Endothelial cell of umbilical vein (primary cell): ENCODE results near the gene SH3BP5. TPM values are rescaled to one million over a fixed set of nuclear protein-coding genes. Genes with fewer than 3 reads are reported as not detected.

Experiments used
- BruUV-seq: library from RNA; stranded (reverse); fragments of 400-500 nt; replicated peaks from 2 replicates; lab custom pipeline; 2021; lab: Mats Ljungman, UMichigan
- CTCF ChIA-PET: fragments of 300-600, 350-600 bp; sonication (Branson Sonifier 250); formaldehyde crosslinking; loops from one replicate; lab custom pipeline; 2021; ENCODE audit warnings: antibody characterized with exemption, inconsistent platforms; lab: Charles Lee
- POLR2A ChIA-PET: fragments of 300-600, 350-600 bp; sonication (Branson Sonifier 250); formaldehyde crosslinking; loops from one replicate; lab custom pipeline; 2021; ENCODE audit warnings: antibody characterized with exemption, inconsistent platforms; lab: Charles Lee
- DNase-seq: peaks from one replicate; pipeline ENCODE4 v3.0.0-alpha.2; 2011; ENCODE audit warnings: low read depth, low spot score
- FAIRE-seq: peaks from 2 replicates; lab custom pipeline; 2011; peaks lifted over from hg19 to GRCh38; lab: Jason Lieb, UNC
- H2AFZ ChIP-seq: 2 replicates; pipeline ENCODE4 v1.6.0; 2012; ENCODE audit warnings: low read depth, low read length, control low read depth, inconsistent platforms
- H3K27ac ChIP-seq: 2 replicates; pipeline ENCODE4 v1.5.1; 2011; ENCODE audit warnings: low read depth, mild to moderate bottlenecking, control low read depth, low read length, moderate library complexity; ENCODE audit not compliant: insufficient read depth
- H3K27me3 ChIP-seq, 2 experiments: 2 replicates each; pipeline versions ENCODE4 v1.6.0 to v1.6.1; 2011; ENCODE audit warnings: low read length in 2 of 2, mixed read lengths in 1 of 2; ENCODE audit not compliant: control insufficient read depth in 2 of 2, insufficient read depth in 2 of 2
- H3K36me3 ChIP-seq, 2 experiments: 2 replicates in 1 of 2; 3 replicates in 1 of 2; pipeline ENCODE4 v1.5.1; 2011; ENCODE audit warnings: low read length in 2 of 2, mild to moderate bottlenecking in 1 of 2, moderate library complexity in 1 of 2; ENCODE audit not compliant: control insufficient read depth in 2 of 2, insufficient read depth in 2 of 2; ENCODE audit errors: extremely low read depth in 1 of 2
- H3K4me1 ChIP-seq: 3 replicates; pipeline ENCODE4 v1.5.1; 2011; ENCODE audit warnings: mild to moderate bottlenecking, low read length; ENCODE audit not compliant: control insufficient read depth, insufficient read depth; ENCODE audit errors: extremely low read depth
- H3K4me2 ChIP-seq: 2 replicates; pipeline ENCODE4 v1.6.1; 2011; ENCODE audit warnings: low read length, control low read depth, mixed read lengths; ENCODE audit not compliant: insufficient read depth
- H3K4me3 ChIP-seq, 3 experiments: fragments of 200-600 bp in 1 of 3; sonication (generic), shearing (Covaris generic) in 1 of 3; replicated peaks in 1 of 3; 2 replicates each; pipeline ENCODE4 v1.5.1; 2011 to 2016; ENCODE audit warnings: control low read depth in 3 of 3, low read length in 3 of 3, mild to moderate bottlenecking in 2 of 3, inconsistent platforms in 1 of 3, low read depth in 1 of 3, moderate library complexity in 1 of 3; ENCODE audit not compliant: insufficient read depth in 1 of 3
- H3K79me2 ChIP-seq: 2 replicates; pipeline ENCODE4 v1.6.0; 2012; ENCODE audit warnings: low read length, inconsistent platforms; ENCODE audit not compliant: control insufficient read depth, insufficient read depth
- H3K9ac ChIP-seq: replicated peaks from 2 replicates; pipeline ENCODE3; 2011; ENCODE audit warnings: low read length, control low read depth; ENCODE audit not compliant: insufficient read depth; ENCODE audit errors: extremely low read depth
- H3K9me1 ChIP-seq: replicated peaks from 3 replicates; pipeline ENCODE4 v1.6.0; 2011; ENCODE audit warnings: mild to moderate bottlenecking, low read length; ENCODE audit not compliant: control insufficient read depth, insufficient read depth; ENCODE audit errors: extremely low read depth
- H3K9me3 ChIP-seq: replicated peaks from 2 replicates; pipeline ENCODE4 v1.5.1; 2012; ENCODE audit warnings: low read length, inconsistent platforms; ENCODE audit not compliant: control insufficient read depth, insufficient read depth
- H4K20me1 ChIP-seq: replicated peaks from 2 replicates; pipeline ENCODE3; 2011; ENCODE audit warnings: mild to moderate bottlenecking, low read length; ENCODE audit not compliant: control insufficient read depth, insufficient read depth; ENCODE audit errors: extremely low read depth
- EZH2 ChIP-seq: IDR thresholded peaks from 2 replicates; pipeline ENCODE4 v1.6.1; 2012; ENCODE audit warnings: borderline replicate concordance, low read depth, mild to moderate bottlenecking, moderate library complexity, low read length, inconsistent platforms; ENCODE audit not compliant: severe bottlenecking
- FOS ChIP-seq: IDR thresholded peaks from 2 replicates; pipeline ENCODE4 v1.6.1; 2011; ENCODE audit warnings: mild to moderate bottlenecking, low read length, moderate library complexity, borderline replicate concordance; ENCODE audit not compliant: insufficient read depth
- MAX ChIP-seq: IDR thresholded peaks from 2 replicates; pipeline ENCODE4 v1.6.1; 2011; ENCODE audit not compliant: insufficient read depth, insufficient read length
- MYC ChIP-seq: IDR thresholded peaks from one replicate; pipeline ENCODE4 v1.6.1; 2011; ENCODE audit warnings: mild to moderate bottlenecking, low read depth, low read length
- POLR2A ChIP-seq: IDR thresholded peaks from 2 replicates; pipeline ENCODE4 v1.6.1; 2012; ENCODE audit warnings: low read depth, mild to moderate bottlenecking, control low read depth, low read length
- POLR2AphosphoS5 ChIP-seq: IDR thresholded peaks from 2 replicates; pipeline ENCODE4 v1.6.1; 2012; ENCODE audit warnings: low read depth, mild to moderate bottlenecking, control low read depth, low read length, moderate library complexity; ENCODE audit not compliant: insufficient read depth
- dilution Hi-C: fragments of 300-500 bp; cut with MboI; formaldehyde crosslinking; loops from one replicate; pipeline ENCODE4 v1.15.0; 2019; ENCODE audit warnings: low sequenced_read_pairs; ENCODE audit not compliant: extremely low pct_ligation_motif_present
- intact Hi-C: fragments of 100-400 bp; cut with micrococcal nuclease; formaldehyde crosslinking; loops from one replicate; pipeline ENCODE4 v1.10.0; 2022
- polyA plus RNA-seq, 4 experiments: library from polyadenylated mRNA; depleted of rRNA in 3 of 4; stranded (reverse) in 3 of 4; unstranded in 1 of 4; fragments of >200 nt; gene quantifications; 2 replicates each; pipeline versions ENCODE4 v1.2.1 to v1.2.3, GENCODE V29; 2011 to 2012; ENCODE audit warnings: missing spikeins in 1 of 4
- total RNA-seq: library from RNA; stranded (reverse); gene quantifications from 2 replicates; pipeline ENCODE4 v1.2.3, GENCODE V29; 2021

Gene SH3BP5
- total and polyA plus RNA-seq, 2 donors (not counting 3 experiments of a cell fraction or from before 2014, with no cell fraction given), result 35.3 to 76.3 TPM

- Histone ChIP-seq H3K79me2 (peaks cover 44% of the 10 kb centered on the region), H3K36me3 (peaks cover 13 to 44% of the 10 kb centered on the region in 2 experiments), H3K27ac (no peak overlapping the region), H3K9ac (no peak overlapping the region), H3K27me3 (no peaks in the 10 kb centered on the region), H3K4me1 (peaks cover 1% of the 10 kb centered on the region), H3K9me3 (no peaks in the 10 kb centered on the region), H4K20me1 (no peaks in the 10 kb centered on the region), H2AFZ (no peak overlapping the region), H3K9me1 (no peaks in the 10 kb centered on the region), H3K4me2 (no peak overlapping the region), H3K4me3 (no peak overlapping the region)
- ChIA-PET POLR2A (no interaction called here), CTCF (interaction anchor here (9.7 kb wide), 1 partner anchor 140 kb away, joined by 350 read pairs; no protein-coding TSS in a partner anchor)
- intact Hi-C loops, result no loop called here
- no TSS peak for BruUV-seq
- TF ChIP-seq EZH2 (no peak), MAX (no peak), MYC (no peak)
- no peak for FAIRE-seq
- DNase-seq, result no peak
- dilution Hi-C loops, result no loop called here
Observed at GRCh38 chr3:15263120-15263519, 69.3 kb downstream of the SH3BP5 start.

GRCh38 chr3:15262021-15262420, 70.4 kb downstream of the SH3BP5 start:
- TF ChIP-seq POLR2A, result no peak
- no peak for TF ChIP-seq FOS
- no peak for TF ChIP-seq POLR2AphosphoS5
- H4K20me1 ChIP-seq, result no peaks in the 10 kb centered on the region
- H3K9me3 ChIP-seq, result no peaks in the 10 kb centered on the region
- POLR2A ChIA-PET, result no interaction called here
- no peak overlapping the region for H3K4me2 ChIP-seq
- H3K9ac ChIP-seq, result no peak overlapping the region
- FAIRE-seq, result no peak
- no peak overlapping the region for H2AFZ ChIP-seq
- H3K4me1 ChIP-seq, result no peaks in the 10 kb centered on the region
- CTCF ChIA-PET, result interaction anchor here (9.7 kb wide), 1 partner anchor 141 kb away, joined by 350 read pairs; no protein-coding TSS in a partner anchor
- H3K27ac ChIP-seq, result no peak overlapping the region
- peaks cover 37% of the 10 kb centered on the region for H3K79me2 ChIP-seq
- intact Hi-C loops, result no loop called here
- H3K4me3 ChIP-seq, result no peak overlapping the region
- dilution Hi-C loops, result no loop called here
- H3K36me3 ChIP-seq, result peaks cover 21 to 45% of the 10 kb centered on the region in 2 experiments
- no peak for DNase-seq
- no peaks in the 10 kb centered on the region for H3K27me3 ChIP-seq
- no TSS peak for BruUV-seq
- H3K9me1 ChIP-seq, result no peaks in the 10 kb centered on the region
